ENCODE measurements around the gene RCN2. TPM values are rescaled to one million over a fixed set of nuclear protein-coding genes. Genes with fewer than 3 reads are reported as not detected.

The RCN2 gene, protein sequence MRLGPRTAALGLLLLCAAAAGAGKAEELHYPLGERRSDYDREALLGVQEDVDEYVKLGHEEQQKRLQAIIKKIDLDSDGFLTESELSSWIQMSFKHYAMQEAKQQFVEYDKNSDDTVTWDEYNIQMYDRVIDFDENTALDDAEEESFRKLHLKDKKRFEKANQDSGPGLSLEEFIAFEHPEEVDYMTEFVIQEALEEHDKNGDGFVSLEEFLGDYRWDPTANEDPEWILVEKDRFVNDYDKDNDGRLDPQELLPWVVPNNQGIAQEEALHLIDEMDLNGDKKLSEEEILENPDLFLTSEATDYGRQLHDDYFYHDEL
- 28.6 TPM for polyA plus RNA-seq (2012; ENCODE audit: insufficient read length, low read depth)

GRCh38 chr15:76931397-76932134 lies at the start of gene RCN2:
Gene RCN2, plus strand, starts transcription at chr15:76931749. Its CDS starts 93 bp downstream, at chr15:76931842.
- TF ChIP-seq, protein P1, sequence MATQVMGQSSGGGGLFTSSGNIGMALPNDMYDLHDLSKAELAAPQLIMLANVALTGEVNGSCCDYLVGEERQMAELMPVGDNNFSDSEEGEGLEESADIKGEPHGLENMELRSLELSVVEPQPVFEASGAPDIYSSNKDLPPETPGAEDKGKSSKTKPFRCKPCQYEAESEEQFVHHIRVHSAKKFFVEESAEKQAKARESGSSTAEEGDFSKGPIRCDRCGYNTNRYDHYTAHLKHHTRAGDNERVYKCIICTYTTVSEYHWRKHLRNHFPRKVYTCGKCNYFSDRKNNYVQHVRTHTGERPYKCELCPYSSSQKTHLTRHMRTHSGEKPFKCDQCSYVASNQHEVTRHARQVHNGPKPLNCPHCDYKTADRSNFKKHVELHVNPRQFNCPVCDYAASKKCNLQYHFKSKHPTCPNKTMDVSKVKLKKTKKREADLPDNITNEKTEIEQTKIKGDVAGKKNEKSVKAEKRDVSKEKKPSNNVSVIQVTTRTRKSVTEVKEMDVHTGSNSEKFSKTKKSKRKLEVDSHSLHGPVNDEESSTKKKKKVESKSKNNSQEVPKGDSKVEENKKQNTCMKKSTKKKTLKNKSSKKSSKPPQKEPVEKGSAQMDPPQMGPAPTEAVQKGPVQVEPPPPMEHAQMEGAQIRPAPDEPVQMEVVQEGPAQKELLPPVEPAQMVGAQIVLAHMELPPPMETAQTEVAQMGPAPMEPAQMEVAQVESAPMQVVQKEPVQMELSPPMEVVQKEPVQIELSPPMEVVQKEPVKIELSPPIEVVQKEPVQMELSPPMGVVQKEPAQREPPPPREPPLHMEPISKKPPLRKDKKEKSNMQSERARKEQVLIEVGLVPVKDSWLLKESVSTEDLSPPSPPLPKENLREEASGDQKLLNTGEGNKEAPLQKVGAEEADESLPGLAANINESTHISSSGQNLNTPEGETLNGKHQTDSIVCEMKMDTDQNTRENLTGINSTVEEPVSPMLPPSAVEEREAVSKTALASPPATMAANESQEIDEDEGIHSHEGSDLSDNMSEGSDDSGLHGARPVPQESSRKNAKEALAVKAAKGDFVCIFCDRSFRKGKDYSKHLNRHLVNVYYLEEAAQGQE (IDR thresholded peaks at IDR 0.05; ENCODE audit: insufficient read depth in 1 of 2, low read depth in 2 of 2, low read length in 2 of 2) = no peak
- TF ChIP-seq SIN3A (IDR thresholded peaks at IDR 0.05; ENCODE audit: borderline replicate concordance, insufficient read depth, low read length) (no peak), FOXP2 (optimal IDR thresholded peaks at IDR 0.05; ENCODE audit: borderline replicate concordance, extremely low read depth, extremely low read length, insufficient read depth) (peak; percentile 66), POLR2AphosphoS5 (IDR thresholded peaks at IDR 0.05; ENCODE audit: low read depth, low read length) (peak; percentile 85), TAF1 (IDR thresholded peaks at IDR 0.05; ENCODE audit: borderline replicate concordance, insufficient read depth, low read length) (peak; percentile 78)

- TF ChIP-seq, protein P1 (IDR thresholded peaks at IDR 0.05; ENCODE audit: insufficient read depth in 1 of 2, low read depth in 2 of 2, low read length in 2 of 2) = no peak
Observed at GRCh38 chr15:76885212-76885611, 46.3 kb upstream of the RCN2 start.

- no peak for TF ChIP-seq POLR2AphosphoS5 (IDR thresholded peaks at IDR 0.05; ENCODE audit: low read depth, low read length)
- TF ChIP-seq, protein P1 (IDR thresholded peaks at IDR 0.05; ENCODE audit: insufficient read depth in 1 of 2, low read depth in 2 of 2, low read length in 2 of 2) = no peak
- TF ChIP-seq SIN3A (IDR thresholded peaks at IDR 0.05; ENCODE audit: borderline replicate concordance, insufficient read depth, low read length) = no peak
- TF ChIP-seq FOXP2 (optimal IDR thresholded peaks at IDR 0.05; ENCODE audit: borderline replicate concordance, extremely low read depth, extremely low read length, insufficient read depth) = no peak
- TF ChIP-seq TAF1 (IDR thresholded peaks at IDR 0.05; ENCODE audit: borderline replicate concordance, insufficient read depth, low read length) = no peak
Observed at GRCh38 chr15:76894174-76894573, 37.4 kb upstream of the RCN2 start.

DNA sequence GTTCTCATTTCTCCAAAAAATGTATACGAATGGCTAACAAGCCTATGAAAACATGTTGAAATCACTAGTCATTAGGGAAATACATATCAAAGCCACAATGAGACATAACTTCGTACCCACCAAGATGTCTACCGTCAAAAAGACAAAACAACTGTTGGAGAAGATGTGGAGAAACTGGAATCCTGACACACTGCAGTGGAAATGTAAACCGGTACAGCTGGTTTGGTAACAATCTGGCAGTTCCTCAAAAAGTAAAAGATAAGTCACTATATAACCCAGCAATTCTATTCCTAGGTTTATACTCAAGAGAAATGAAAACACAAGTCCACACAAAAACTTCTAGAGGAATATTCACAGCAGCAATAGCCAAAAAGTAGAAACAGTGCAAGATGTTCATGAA lies 33.4 kb upstream of the RCN2 start:
- TF ChIP-seq TAF1 (IDR thresholded peaks at IDR 0.05; ENCODE audit: borderline replicate concordance, insufficient read depth, low read length) (no peak), FOXP2 (optimal IDR thresholded peaks at IDR 0.05; ENCODE audit: borderline replicate concordance, extremely low read depth, extremely low read length, insufficient read depth) (no peak), SIN3A (IDR thresholded peaks at IDR 0.05; ENCODE audit: borderline replicate concordance, insufficient read depth, low read length) (no peak)

GRCh38 chr15:76901965-76902364 lies 29.6 kb upstream of the RCN2 start:
- TF ChIP-seq FOXP2 (optimal IDR thresholded peaks at IDR 0.05; ENCODE audit: borderline replicate concordance, extremely low read depth, extremely low read length, insufficient read depth) = no peak
- TF ChIP-seq, protein P1 (IDR thresholded peaks at IDR 0.05; ENCODE audit: insufficient read depth in 1 of 2, low read depth in 2 of 2, low read length in 2 of 2) = no peak
- no peak for TF ChIP-seq POLR2AphosphoS5 (IDR thresholded peaks at IDR 0.05; ENCODE audit: low read depth, low read length)
- TF ChIP-seq SIN3A (IDR thresholded peaks at IDR 0.05; ENCODE audit: borderline replicate concordance, insufficient read depth, low read length) = no peak
- TF ChIP-seq TAF1 (IDR thresholded peaks at IDR 0.05; ENCODE audit: borderline replicate concordance, insufficient read depth, low read length) = no peak

All from PFSK-1 (cell line).